ENCODE results near the gene FKBP3. TPM values are rescaled to one million over a fixed set of nuclear protein-coding genes. Genes with fewer than 3 reads are reported as not detected.

The FKBP3 gene
- total RNA-seq = 10 to 100 TPM; 29.3 to 53.5 (median 32.0) TPM

GRCh38 chr14:45134051-45134958 is at the start of gene FKBP3:
Gene FKBP3, minus strand, starts transcription at chr14:45134481. Its CDS starts 25 bp downstream, at chr14:45134456.
- TF ChIP-seq, protein P1, sequence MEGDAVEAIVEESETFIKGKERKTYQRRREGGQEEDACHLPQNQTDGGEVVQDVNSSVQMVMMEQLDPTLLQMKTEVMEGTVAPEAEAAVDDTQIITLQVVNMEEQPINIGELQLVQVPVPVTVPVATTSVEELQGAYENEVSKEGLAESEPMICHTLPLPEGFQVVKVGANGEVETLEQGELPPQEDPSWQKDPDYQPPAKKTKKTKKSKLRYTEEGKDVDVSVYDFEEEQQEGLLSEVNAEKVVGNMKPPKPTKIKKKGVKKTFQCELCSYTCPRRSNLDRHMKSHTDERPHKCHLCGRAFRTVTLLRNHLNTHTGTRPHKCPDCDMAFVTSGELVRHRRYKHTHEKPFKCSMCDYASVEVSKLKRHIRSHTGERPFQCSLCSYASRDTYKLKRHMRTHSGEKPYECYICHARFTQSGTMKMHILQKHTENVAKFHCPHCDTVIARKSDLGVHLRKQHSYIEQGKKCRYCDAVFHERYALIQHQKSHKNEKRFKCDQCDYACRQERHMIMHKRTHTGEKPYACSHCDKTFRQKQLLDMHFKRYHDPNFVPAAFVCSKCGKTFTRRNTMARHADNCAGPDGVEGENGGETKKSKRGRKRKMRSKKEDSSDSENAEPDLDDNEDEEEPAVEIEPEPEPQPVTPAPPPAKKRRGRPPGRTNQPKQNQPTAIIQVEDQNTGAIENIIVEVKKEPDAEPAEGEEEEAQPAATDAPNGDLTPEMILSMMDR (IDR thresholded peaks at IDR 0.05; ENCODE audit: low read depth) = no peak

- TF ChIP-seq, protein P1 (IDR thresholded peaks at IDR 0.05; ENCODE audit: low read depth) = no peak
These were observed 47.5 kb upstream of the FKBP3 start for GRCh38 chr14:45181806-45182205.

GRCh38 chr14:45181329-45181728 is 47.0 kb upstream of the FKBP3 start:
- TF ChIP-seq, protein P1 (IDR thresholded peaks at IDR 0.05; ENCODE audit: low read depth) = no peak

GRCh38 chr14:45177076-45177475 is 42.8 kb upstream of the FKBP3 start:
- TF ChIP-seq, protein P1 (IDR thresholded peaks at IDR 0.05; ENCODE audit: low read depth) = no peak

- TF ChIP-seq, protein P1 (IDR thresholded peaks at IDR 0.05; ENCODE audit: low read depth) = no peak
These were observed 35.6 kb upstream of the FKBP3 start for GRCh38 chr14:45169906-45170305.

- TF ChIP-seq, protein P1 (IDR thresholded peaks at IDR 0.05; ENCODE audit: low read depth) = no peak
These were observed 21.8 kb upstream of the FKBP3 start for GRCh38 chr14:45156067-45156466.

DNA sequence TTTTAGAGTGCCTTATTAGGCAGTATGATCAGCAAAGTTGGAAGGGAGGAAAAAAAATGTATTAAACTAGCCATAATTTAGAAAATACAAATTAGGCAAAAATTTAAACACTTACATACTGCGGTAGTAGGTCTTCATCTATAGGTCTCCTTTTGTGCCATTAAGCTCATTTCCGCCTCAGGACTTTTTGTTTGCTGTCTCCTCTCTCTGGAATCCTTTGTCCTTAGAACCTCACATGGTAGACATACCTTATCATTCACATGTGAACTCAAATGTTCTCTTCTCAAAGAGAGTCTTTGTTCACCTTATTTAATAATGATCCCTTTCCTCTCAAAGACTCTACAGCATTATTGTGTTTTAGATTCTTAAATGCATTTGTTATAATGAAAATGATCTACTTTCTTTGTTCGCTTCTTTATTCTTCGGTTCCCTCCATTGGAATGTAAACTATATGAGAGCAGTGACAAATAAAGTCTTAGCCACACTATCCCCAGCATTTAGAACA is 16.2 kb upstream of the FKBP3 start:
- TF ChIP-seq, protein P1 (IDR thresholded peaks at IDR 0.05; ENCODE audit: low read depth) = no peak

All from subcutaneous adipose tissue (tissue), 4 donors.